ENCODE measurements around the gene AHNAK2.

DNA sequence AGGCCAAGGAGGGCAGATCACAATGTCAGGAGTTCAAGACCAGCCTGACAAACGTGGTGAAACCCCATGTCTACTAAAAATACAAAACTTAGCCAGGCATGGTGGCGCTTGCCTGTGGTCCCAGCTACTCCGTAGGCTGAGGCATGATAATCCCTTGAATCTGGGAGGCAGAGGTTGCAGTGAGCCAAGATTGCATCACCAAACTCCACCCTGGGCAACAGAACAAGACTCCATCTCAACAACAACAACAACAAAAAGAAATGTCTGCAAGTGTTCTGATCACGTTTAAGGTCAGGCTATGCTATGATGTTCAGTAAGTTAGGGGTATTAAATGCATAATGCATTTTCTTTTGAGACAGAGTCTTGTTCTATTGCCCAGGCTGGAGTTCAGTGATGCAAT, 60.2 kb downstream of the AHNAK2 start:
- TF ChIP-seq CTCF (IDR thresholded peaks at IDR 0.05) = no peak
- no peak for TF ChIP-seq ZFX (IDR thresholded peaks at IDR 0.05; ENCODE audit: borderline replicate concordance)

Data from 22Rv1 (cell line).